ENCODE data around the gene LIMK1. TPM values are rescaled to one million over a fixed set of nuclear protein-coding genes. Genes with fewer than 3 reads are reported as not detected.
"Not testable (repeated sequence)": the region's sequence is repeated elsewhere in the genome, so short reads cannot be mapped to it uniquely, and the experiment has no call there.

LIMK1 gene
- total RNA-seq, 2 experiments from 2014 or later = 44.8 to 49.5 TPM

GRCh38 chr7:74165867-74166593 is 82.4 kb downstream of the LIMK1 start:
- H3K9me3 Mint-ChIP-seq (ENCODE audit: low read depth) = no peaks in the 10 kb centered on the region
- no peaks in the 10 kb centered on the region for H3K27me3 Mint-ChIP-seq
- H3K36me3 Mint-ChIP-seq = no peaks in the 10 kb centered on the region
- H3K27ac Mint-ChIP-seq = no peak overlapping the region
- DNase-seq = no peak
- no peak for ATAC-seq
- H3K4me3 Mint-ChIP-seq = no peak overlapping the region
- no peaks in the 10 kb centered on the region for H3K4me1 Mint-ChIP-seq
- CTCF ChIA-PET = interaction anchor here (1.4 kb wide), 1 partner anchor 97 kb away, joined by 3 read pairs; no protein-coding TSS in a partner anchor

- ATAC-seq; DNase-seq; H3K4me1 Mint-ChIP-seq; CTCF ChIA-PET; H3K36me3 Mint-ChIP-seq; H3K9me3 Mint-ChIP-seq (ENCODE audit: low read depth); H3K27ac Mint-ChIP-seq; H3K27me3 Mint-ChIP-seq; H3K4me3 Mint-ChIP-seq: not testable (repeated sequence)
These were observed 83.7 kb downstream of the LIMK1 start for GRCh38 chr7:74167324-74167723.

Other genes starting within 250 kb of the LIMK1 start
- under 1 TPM in 1 of 2 experiments, not detected in 1; 0.55 TPM for gene METTL27, start 241.3 kb upstream of the LIMK1 start, total RNA-seq
- not detected for gene TMEM270, start 222.6 kb upstream of the LIMK1 start, total RNA-seq
- gene ELN, start 55.6 kb upstream of the LIMK1 start, total RNA-seq = not detected
- 100 to 1,000 TPM; 278 to 322 TPM for gene EIF4H, start 90.6 kb downstream of the LIMK1 start, total RNA-seq
- gene LAT2, start 126.2 kb downstream of the LIMK1 start, total RNA-seq = 10 to 100 TPM; 15.3 to 17.6 TPM
- 10 to 100 TPM; 70.5 to 76.8 TPM for gene RFC2, start 170.6 kb downstream of the LIMK1 start, total RNA-seq
- gene CLIP2, start 205.6 kb downstream of the LIMK1 start, total RNA-seq = 1 to 10 TPM; 1.9 to 4.6 TPM

Data from activated CD8-positive, alpha-beta memory T cell treated with anti-CD3 and anti-CD28 coated beads, Interleukin-2, amount 10 ng/mL, durations not matched to agents 7 days and 5 days (primary cell).